ENCODE data around the gene IARS1.

Gene IARS1

GRCh38 chr9:92270511-92270910 is 23.0 kb downstream of the IARS1 start:
- no peak overlapping the region for H3K4me3 ChIP-seq (ENCODE audit: low read depth, low read length)
- H3K27me3 ChIP-seq (ENCODE audit: insufficient read depth, low read depth, severe bottlenecking) = no peaks in the 10 kb centered on the region
- no peaks in the 10 kb centered on the region for H3K9me3 ChIP-seq (ENCODE audit: severe bottlenecking)
- peaks cover 94% of the 10 kb centered on the region for H3K36me3 ChIP-seq
- no peak for TF ChIP-seq CTCF (IDR thresholded peaks at IDR 0.05; ENCODE audit: low read depth, low read length)
- no peak overlapping the region for H3K27ac ChIP-seq
- DNase-seq = no peak

GRCh38 chr9:92266486-92266885 is 27.0 kb downstream of the IARS1 start:
- peak overlapping the region; percentile 78 for H3K27ac ChIP-seq
- peaks cover 98% of the 10 kb centered on the region for H3K36me3 ChIP-seq
- H3K4me3 ChIP-seq (ENCODE audit: low read depth, low read length) = no peak overlapping the region
- no peaks in the 10 kb centered on the region for H3K27me3 ChIP-seq (ENCODE audit: insufficient read depth, low read depth, severe bottlenecking)
- TF ChIP-seq CTCF (IDR thresholded peaks at IDR 0.05; ENCODE audit: low read depth, low read length) = no peak
- H3K9me3 ChIP-seq (ENCODE audit: severe bottlenecking) = no peaks in the 10 kb centered on the region
- peak; percentile 78 for DNase-seq

- Histone ChIP-seq H3K27me3 (ENCODE audit: insufficient read depth, low read depth, severe bottlenecking) (no peaks in the 10 kb centered on the region), H3K4me3 (ENCODE audit: low read depth, low read length) (no peak overlapping the region), H3K36me3 (peaks cover 98% of the 10 kb centered on the region), H3K27ac (no peak overlapping the region; the same call in 1 of the 2 replicates), H3K9me3 (ENCODE audit: severe bottlenecking) (no peaks in the 10 kb centered on the region)
- no peak for TF ChIP-seq CTCF (IDR thresholded peaks at IDR 0.05; ENCODE audit: low read depth, low read length)
- no peak for DNase-seq
These were observed 28.3 kb downstream of the IARS1 start for GRCh38 chr9:92265154-92265553.

GRCh38 chr9:92263131-92263530 is 30.4 kb downstream of the IARS1 start:
- peaks cover 98% of the 10 kb centered on the region for H3K36me3 ChIP-seq
- no peak for TF ChIP-seq CTCF (IDR thresholded peaks at IDR 0.05; ENCODE audit: low read depth, low read length)

GRCh38 chr9:92257327-92257726 is 36.2 kb downstream of the IARS1 start:
- TF ChIP-seq CTCF (IDR thresholded peaks at IDR 0.05; ENCODE audit: low read depth, low read length) = no peak
- Histone ChIP-seq H3K36me3 (peaks cover 100% of the 10 kb centered on the region), H3K27ac (no peak overlapping the region), H3K4me3 (ENCODE audit: low read depth, low read length) (no peak overlapping the region), H3K27me3 (ENCODE audit: insufficient read depth, low read depth, severe bottlenecking) (no peaks in the 10 kb centered on the region), H3K9me3 (ENCODE audit: severe bottlenecking) (no peaks in the 10 kb centered on the region)
- DNase-seq = no peak

More at GRCh38 chr9:92263131-92263530, 30.4 kb downstream of the IARS1 start:
- H3K9me3 ChIP-seq (ENCODE audit: severe bottlenecking) = no peaks in the 10 kb centered on the region
- no peak overlapping the region for H3K27ac ChIP-seq
- no peak for DNase-seq
- no peak overlapping the region for H3K4me3 ChIP-seq (ENCODE audit: low read depth, low read length)
- H3K27me3 ChIP-seq (ENCODE audit: insufficient read depth, low read depth, severe bottlenecking) = no peaks in the 10 kb centered on the region

All from WERI-Rb-1 (cell line).